Endothelial cell of umbilical vein (primary cell): ENCODE results near the gene CCDC85C.

ENCODE experiments used
- EZH2 ChIP-seq: IDR thresholded peaks from 2 replicates; pipeline ENCODE4 v1.6.1; 2012; ENCODE audit warnings: borderline replicate concordance, low read depth, mild to moderate bottlenecking, moderate library complexity, low read length, inconsistent platforms; ENCODE audit not compliant: severe bottlenecking
- GATA2 ChIP-seq: IDR thresholded peaks from 2 replicates; pipeline ENCODE4 v1.7.0; 2011; ENCODE audit warnings: low read depth, mild to moderate bottlenecking, moderate library complexity, mixed read lengths, low read length; ENCODE audit not compliant: insufficient read length, insufficient read depth
- MYC ChIP-seq: IDR thresholded peaks from one replicate; pipeline ENCODE4 v1.6.1; 2011; ENCODE audit warnings: mild to moderate bottlenecking, low read depth, low read length
- POLR2A ChIP-seq: IDR thresholded peaks from 2 replicates; pipeline ENCODE4 v1.6.1; 2012; ENCODE audit warnings: low read depth, mild to moderate bottlenecking, control low read depth, low read length
- POLR2AphosphoS5 ChIP-seq: IDR thresholded peaks from 2 replicates; pipeline ENCODE4 v1.6.1; 2012; ENCODE audit warnings: low read depth, mild to moderate bottlenecking, control low read depth, low read length, moderate library complexity; ENCODE audit not compliant: insufficient read depth
- TF ChIP-seq, protein P1 (sequence below), 2 donors: IDR thresholded peaks; 1 replicate in 1 of 2; 2 replicates in 1 of 2; pipeline ENCODE4 v1.5.1; 2011; ENCODE audit warnings: low read length in 2 of 2, mild to moderate bottlenecking in 2 of 2, moderate library complexity in 2 of 2, control low read depth in 1 of 2, inconsistent platforms in 1 of 2, low read depth in 1 of 2; ENCODE audit not compliant: insufficient read depth in 1 of 2; ENCODE audit errors: extremely low read depth in 1 of 2
- TF ChIP-seq, protein P2 (sequence below): IDR thresholded peaks from 2 replicates; pipeline ENCODE4 v1.6.1; 2011; ENCODE audit not compliant: insufficient read depth, insufficient read length

DNA sequence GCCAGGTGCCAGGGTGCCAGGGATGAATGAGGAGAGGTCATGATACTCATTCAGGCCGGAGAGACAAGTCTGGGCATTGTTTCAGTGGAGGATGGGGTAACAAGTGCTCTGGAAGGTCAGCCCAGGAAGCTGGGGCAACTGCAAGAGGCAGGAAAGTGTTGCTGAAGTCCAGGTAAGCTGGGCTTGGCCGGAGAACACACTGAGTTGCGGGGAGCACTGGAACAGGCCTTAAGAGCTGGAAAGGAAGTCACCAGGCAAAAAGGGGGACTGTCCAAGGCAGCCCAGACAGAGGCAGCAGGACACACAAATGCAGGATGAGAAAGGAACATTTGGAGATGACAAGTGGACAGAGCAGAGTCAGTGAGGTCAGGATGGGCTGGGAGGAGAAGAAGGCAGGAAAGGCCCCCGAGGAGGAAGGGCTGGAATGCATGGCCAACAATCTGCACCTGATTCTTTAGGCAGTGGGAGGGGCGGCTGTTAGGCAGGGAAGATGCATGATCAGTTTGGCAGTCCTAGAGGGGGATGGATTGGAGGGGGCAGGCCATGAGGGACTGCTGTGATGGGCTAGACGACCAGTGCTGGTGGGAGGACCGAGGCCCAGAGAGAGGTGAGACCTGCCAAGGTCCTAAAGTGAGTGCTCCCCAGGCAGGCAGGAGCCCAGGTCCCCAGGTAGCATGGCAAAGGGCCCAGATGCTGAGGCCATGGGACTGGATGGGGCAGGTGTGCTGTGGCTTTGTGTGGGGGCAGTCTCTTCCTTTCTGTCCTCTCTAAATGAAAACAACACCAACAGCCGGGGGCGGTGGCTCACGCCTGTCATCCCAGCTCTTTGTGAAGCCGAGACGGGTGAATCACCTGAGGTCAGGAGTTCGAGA, 23.7 kb upstream of the CCDC85C start:
- TF ChIP-seq POLR2A (no peak), EZH2 (no peak), POLR2AphosphoS5 (no peak), MYC (no peak), GATA2 (no peak)
- TF ChIP-seq, protein P1, sequence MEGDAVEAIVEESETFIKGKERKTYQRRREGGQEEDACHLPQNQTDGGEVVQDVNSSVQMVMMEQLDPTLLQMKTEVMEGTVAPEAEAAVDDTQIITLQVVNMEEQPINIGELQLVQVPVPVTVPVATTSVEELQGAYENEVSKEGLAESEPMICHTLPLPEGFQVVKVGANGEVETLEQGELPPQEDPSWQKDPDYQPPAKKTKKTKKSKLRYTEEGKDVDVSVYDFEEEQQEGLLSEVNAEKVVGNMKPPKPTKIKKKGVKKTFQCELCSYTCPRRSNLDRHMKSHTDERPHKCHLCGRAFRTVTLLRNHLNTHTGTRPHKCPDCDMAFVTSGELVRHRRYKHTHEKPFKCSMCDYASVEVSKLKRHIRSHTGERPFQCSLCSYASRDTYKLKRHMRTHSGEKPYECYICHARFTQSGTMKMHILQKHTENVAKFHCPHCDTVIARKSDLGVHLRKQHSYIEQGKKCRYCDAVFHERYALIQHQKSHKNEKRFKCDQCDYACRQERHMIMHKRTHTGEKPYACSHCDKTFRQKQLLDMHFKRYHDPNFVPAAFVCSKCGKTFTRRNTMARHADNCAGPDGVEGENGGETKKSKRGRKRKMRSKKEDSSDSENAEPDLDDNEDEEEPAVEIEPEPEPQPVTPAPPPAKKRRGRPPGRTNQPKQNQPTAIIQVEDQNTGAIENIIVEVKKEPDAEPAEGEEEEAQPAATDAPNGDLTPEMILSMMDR (IDR thresholded peaks at IDR 0.05; ENCODE audit: extremely low read depth in 1 of 2, insufficient read depth in 1 of 2, low read depth in 1 of 2, low read length in 2 of 2), result no peak
- TF ChIP-seq, protein P2, sequence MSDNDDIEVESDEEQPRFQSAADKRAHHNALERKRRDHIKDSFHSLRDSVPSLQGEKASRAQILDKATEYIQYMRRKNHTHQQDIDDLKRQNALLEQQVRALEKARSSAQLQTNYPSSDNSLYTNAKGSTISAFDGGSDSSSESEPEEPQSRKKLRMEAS, result no peak
